ENCODE results near the gene RADIL.

Gene RADIL

GRCh38 chr7:4790078-4790465, 93.4 kb downstream of the RADIL start:
- TF ChIP-seq CTCF (IDR thresholded peaks at IDR 0.05; ENCODE audit: borderline replicate concordance, control extremely low read depth, extremely low read depth, insufficient read depth, missing control alignments), result no peak
- in situ Hi-C loops (cut with MboI; ENCODE audit: low sequenced_read_pairs, unreplicated experiment), result loop anchor here (10.0 kb wide), 1 partner anchor 295 kb away; no protein-coding TSS in a partner anchor
- DNase-seq (ENCODE audit: low spot score), result no peak

GRCh38 chr7:4789194-4790077, 94.1 kb downstream of the RADIL start:
- in situ Hi-C loops (cut with MboI; ENCODE audit: low sequenced_read_pairs, unreplicated experiment), result loop anchor here (10.0 kb wide), 1 partner anchor 295 kb away; no protein-coding TSS in a partner anchor
- DNase-seq (ENCODE audit: low spot score), result no peak
- no peak for TF ChIP-seq CTCF (IDR thresholded peaks at IDR 0.05; ENCODE audit: borderline replicate concordance, control extremely low read depth, extremely low read depth, insufficient read depth, missing control alignments)

GRCh38 chr7:4788627-4789189, 94.8 kb downstream of the RADIL start:
- no peak for TF ChIP-seq CTCF (IDR thresholded peaks at IDR 0.05; ENCODE audit: borderline replicate concordance, control extremely low read depth, extremely low read depth, insufficient read depth, missing control alignments)
- in situ Hi-C loops (cut with MboI; ENCODE audit: low sequenced_read_pairs, unreplicated experiment), result no loop called here
- DNase-seq (ENCODE audit: low spot score), result no peak

- TF ChIP-seq CTCF (IDR thresholded peaks at IDR 0.05; ENCODE audit: borderline replicate concordance, control extremely low read depth, extremely low read depth, insufficient read depth, missing control alignments), result no peak
- in situ Hi-C loops (cut with MboI; ENCODE audit: low sequenced_read_pairs, unreplicated experiment), result no loop called here
- DNase-seq (ENCODE audit: low spot score), result no peak
Observed at GRCh38 chr7:4787947-4788626, 95.4 kb downstream of the RADIL start.

- no peak for DNase-seq (ENCODE audit: low spot score)
- in situ Hi-C loops (cut with MboI; ENCODE audit: low sequenced_read_pairs, unreplicated experiment), result no loop called here
- no peak for TF ChIP-seq CTCF (IDR thresholded peaks at IDR 0.05; ENCODE audit: borderline replicate concordance, control extremely low read depth, extremely low read depth, insufficient read depth, missing control alignments)
Observed at GRCh38 chr7:4787541-4787940, 96.0 kb downstream of the RADIL start.

- no peak for DNase-seq (ENCODE audit: low spot score)
- in situ Hi-C loops (cut with MboI; ENCODE audit: low sequenced_read_pairs, unreplicated experiment), result no loop called here
- TF ChIP-seq CTCF (IDR thresholded peaks at IDR 0.05; ENCODE audit: borderline replicate concordance, control extremely low read depth, extremely low read depth, insufficient read depth, missing control alignments), result no peak
Observed at GRCh38 chr7:4786015-4786414, 97.5 kb downstream of the RADIL start.

All from GM13976 (cell line).